HepG2 (cell line): ENCODE measurements around the gene GLTPD2. TPM values are rescaled to one million over a fixed set of nuclear protein-coding genes. Genes with fewer than 3 reads are reported as not detected.
A peak's percentile ranks its signal among the peaks of the same experiment; 100 is the strongest.

Source experiments
- MBNL3 ChIP-seq: fragments of 250-450 bp; sonication (Bioruptor Pico); conservative IDR thresholded peaks from 2 replicates; pipeline ENCODE4 v1.8.0; 2022; ENCODE audit warnings: mild to moderate bottlenecking, inconsistent platforms
- NCOA1 ChIP-seq: sonication (generic); formaldehyde crosslinking; IDR thresholded peaks from 2 replicates; pipeline ENCODE4 v1.9.0; 2021; ENCODE audit warnings: missing genetic modification reagents
- ZNF296 ChIP-seq: sonication (generic); formaldehyde crosslinking; conservative IDR thresholded peaks from 2 replicates; pipeline ENCODE4 v1.5.0; 2020; ENCODE audit warnings: mild to moderate bottlenecking, missing genetic modification reagents
- ZNF335 ChIP-seq: sonication (generic); formaldehyde crosslinking; IDR thresholded peaks from 2 replicates; pipeline ENCODE4 v1.4.0; 2020; ENCODE audit warnings: missing genetic modification reagents
- ZNF781 ChIP-seq: sonication (generic); formaldehyde crosslinking; IDR thresholded peaks from 2 replicates; pipeline ENCODE4 v1.5.1; 2020; ENCODE audit warnings: borderline replicate concordance, mild to moderate bottlenecking, missing genetic modification reagents; ENCODE audit errors: not compliant biosample characterization
- polyA plus RNA-seq, 8 experiments: library from polyadenylated mRNA; depleted of rRNA in 3 of 8; stranded (reverse) in 7 of 8; unstranded in 1 of 8; fragments of >200 nt; fragmentation: Illumina TruSeq in 4 of 8; extraction: Trizol in 4 of 8; gene quantifications; 2 replicates each; pipeline versions ENCODE4 v1.2.1 to v1.2.3, GENCODE V29; 2011 to 2016; ENCODE audit warnings: low read depth in 4 of 8, missing spikeins in 1 of 8, mixed read lengths in 1 of 8; ENCODE audit not compliant: insufficient read depth in 1 of 8
- total RNA-seq, 5 experiments: library from RNA; depleted of rRNA; stranded (reverse); fragments of >200 nt; fragmentation: Illumina TruSeq; extraction: Trizol; gene quantifications; 2 replicates each; pipeline ENCODE4 v1.2.3, GENCODE V29; 2016; ENCODE audit warnings: low read depth in 1 of 5
- TF ChIP-seq, protein P1 (sequence below), 2 experiments: fragments of 450-650 bp in 1 of 2; sonication (generic) in 1 of 2; formaldehyde crosslinking in 1 of 2; IDR thresholded peaks; 2 replicates each; pipeline versions ENCODE4 v1.6.1 to v1.8.0; 2016 to 2022; ENCODE audit warnings: antibody characterized with exemption in 1 of 2, mild to moderate bottlenecking in 1 of 2, missing genetic modification reagents in 1 of 2
- TF ChIP-seq, protein P2 (sequence below): sonication (generic); formaldehyde crosslinking; IDR thresholded peaks from 2 replicates; pipeline ENCODE4 v1.4.0; 2020; ENCODE audit warnings: mild to moderate bottlenecking, missing genetic modification reagents
- TF ChIP-seq, protein P3 (sequence below): sonication (generic); formaldehyde crosslinking; IDR thresholded peaks from 2 replicates; pipeline ENCODE4 v1.8.0; 2022; ENCODE audit warnings: mild to moderate bottlenecking, missing genetic modification reagents
- TF ChIP-seq, protein P4 (sequence below): IDR thresholded peaks from 2 replicates; pipeline ENCODE4 v1.6.1; 2016; ENCODE audit warnings: missing compliant biosample characterization, missing genetic modification reagents, borderline replicate concordance
- TF ChIP-seq, protein P5 (sequence below): sonication (generic); formaldehyde crosslinking; IDR thresholded peaks from 2 replicates; pipeline ENCODE4 v1.4.0; 2020; ENCODE audit warnings: missing genetic modification reagents

GLTPD2 gene
- total and polyA plus RNA-seq, 2 of the 13 experiments (the other 11 are each of a cell fraction or from before 2014, with no cell fraction given): 7.5 to 12.9 TPM

DNA sequence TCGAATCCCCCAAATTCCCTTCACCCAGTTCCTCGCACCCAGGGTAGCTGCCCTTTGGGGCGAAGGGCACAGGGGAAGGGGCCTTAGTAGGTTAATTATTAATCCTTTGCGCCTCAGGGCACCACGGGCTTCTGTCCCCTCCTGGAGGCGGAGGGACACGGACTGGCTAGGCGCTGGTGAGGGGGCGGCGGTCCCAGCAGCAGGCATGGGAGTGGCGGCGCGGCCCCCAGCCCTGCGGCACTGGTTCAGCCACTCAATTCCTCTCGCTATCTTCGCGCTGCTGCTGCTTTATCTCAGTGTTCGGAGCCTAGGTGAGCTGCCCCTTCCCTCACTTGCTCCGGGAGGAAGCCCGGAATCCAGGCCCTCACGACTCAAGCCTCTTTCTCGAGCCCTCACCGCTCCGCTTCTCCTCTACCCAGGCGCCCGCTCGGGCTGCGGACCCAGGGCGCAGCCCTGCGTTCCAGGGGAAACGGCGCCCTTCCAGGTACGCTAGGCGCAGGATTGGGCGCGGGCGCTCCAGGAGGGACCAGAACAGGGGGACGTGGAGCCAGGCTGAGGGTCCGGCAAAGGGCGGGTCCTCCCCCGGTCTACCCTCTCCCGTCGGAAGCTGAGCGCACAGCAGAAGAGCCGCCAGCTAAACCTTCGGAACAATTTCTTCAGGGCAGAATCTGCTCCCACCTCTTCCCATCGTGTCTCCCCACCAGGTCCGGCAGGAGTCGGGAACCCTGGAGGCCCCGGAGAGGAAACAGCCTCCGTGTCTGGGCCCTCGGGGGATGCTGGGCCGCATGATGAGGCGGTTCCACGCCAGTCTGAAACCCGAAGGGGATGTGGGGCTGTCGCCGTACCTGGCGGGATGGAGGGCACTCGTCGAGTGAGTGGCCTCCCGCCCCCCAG is at the start of gene GLTPD2 (continued):
- TF ChIP-seq, protein P1, sequence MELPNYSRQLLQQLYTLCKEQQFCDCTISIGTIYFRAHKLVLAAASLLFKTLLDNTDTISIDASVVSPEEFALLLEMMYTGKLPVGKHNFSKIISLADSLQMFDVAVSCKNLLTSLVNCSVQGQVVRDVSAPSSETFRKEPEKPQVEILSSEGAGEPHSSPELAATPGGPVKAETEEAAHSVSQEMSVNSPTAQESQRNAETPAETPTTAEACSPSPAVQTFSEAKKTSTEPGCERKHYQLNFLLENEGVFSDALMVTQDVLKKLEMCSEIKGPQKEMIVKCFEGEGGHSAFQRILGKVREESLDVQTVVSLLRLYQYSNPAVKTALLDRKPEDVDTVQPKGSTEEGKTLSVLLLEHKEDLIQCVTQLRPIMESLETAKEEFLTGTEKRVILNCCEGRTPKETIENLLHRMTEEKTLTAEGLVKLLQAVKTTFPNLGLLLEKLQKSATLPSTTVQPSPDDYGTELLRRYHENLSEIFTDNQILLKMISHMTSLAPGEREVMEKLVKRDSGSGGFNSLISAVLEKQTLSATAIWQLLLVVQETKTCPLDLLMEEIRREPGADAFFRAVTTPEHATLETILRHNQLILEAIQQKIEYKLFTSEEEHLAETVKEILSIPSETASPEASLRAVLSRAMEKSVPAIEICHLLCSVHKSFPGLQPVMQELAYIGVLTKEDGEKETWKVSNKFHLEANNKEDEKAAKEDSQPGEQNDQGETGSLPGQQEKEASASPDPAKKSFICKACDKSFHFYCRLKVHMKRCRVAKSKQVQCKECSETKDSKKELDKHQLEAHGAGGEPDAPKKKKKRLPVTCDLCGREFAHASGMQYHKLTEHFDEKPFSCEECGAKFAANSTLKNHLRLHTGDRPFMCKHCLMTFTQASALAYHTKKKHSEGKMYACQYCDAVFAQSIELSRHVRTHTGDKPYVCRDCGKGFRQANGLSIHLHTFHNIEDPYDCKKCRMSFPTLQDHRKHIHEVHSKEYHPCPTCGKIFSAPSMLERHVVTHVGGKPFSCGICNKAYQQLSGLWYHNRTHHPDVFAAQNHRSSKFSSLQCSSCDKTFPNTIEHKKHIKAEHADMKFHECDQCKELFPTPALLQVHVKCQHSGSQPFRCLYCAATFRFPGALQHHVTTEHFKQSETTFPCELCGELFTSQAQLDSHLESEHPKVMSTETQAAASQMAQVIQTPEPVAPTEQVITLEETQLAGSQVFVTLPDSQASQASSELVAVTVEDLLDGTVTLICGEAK (IDR thresholded peaks at IDR 0.05): no peak
- TF ChIP-seq, protein P1 (CRISPR knock-in tag; IDR thresholded peaks at IDR 0.05): peak; percentile 13; the same call in 1 of the 2 replicates
- TF ChIP-seq ZNF335 (CRISPR knock-in tag) (peak; percentile 33; the same call in 1 of the 2 replicates), NCOA1 (CRISPR knock-in tag) (peak; percentile 73; the same call in 1 of the 2 replicates), ZNF296 (CRISPR knock-in tag) (peak; percentile 18; the same call in 1 of the 2 replicates), MBNL3 (no peak), ZNF781 (peak; percentile 16)
- TF ChIP-seq, protein P2, sequence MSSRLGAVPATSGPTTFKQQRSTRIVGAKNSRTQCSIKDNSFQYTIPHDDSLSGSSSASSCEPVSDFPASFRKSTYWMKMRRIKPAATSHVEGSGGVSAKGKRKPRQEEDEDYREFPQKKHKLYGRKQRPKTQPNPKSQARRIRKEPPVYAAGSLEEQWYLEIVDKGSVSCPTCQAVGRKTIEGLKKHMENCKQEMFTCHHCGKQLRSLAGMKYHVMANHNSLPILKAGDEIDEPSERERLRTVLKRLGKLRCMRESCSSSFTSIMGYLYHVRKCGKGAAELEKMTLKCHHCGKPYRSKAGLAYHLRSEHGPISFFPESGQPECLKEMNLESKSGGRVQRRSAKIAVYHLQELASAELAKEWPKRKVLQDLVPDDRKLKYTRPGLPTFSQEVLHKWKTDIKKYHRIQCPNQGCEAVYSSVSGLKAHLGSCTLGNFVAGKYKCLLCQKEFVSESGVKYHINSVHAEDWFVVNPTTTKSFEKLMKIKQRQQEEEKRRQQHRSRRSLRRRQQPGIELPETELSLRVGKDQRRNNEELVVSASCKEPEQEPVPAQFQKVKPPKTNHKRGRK (CRISPR knock-in tag): no peak
- TF ChIP-seq, protein P3, sequence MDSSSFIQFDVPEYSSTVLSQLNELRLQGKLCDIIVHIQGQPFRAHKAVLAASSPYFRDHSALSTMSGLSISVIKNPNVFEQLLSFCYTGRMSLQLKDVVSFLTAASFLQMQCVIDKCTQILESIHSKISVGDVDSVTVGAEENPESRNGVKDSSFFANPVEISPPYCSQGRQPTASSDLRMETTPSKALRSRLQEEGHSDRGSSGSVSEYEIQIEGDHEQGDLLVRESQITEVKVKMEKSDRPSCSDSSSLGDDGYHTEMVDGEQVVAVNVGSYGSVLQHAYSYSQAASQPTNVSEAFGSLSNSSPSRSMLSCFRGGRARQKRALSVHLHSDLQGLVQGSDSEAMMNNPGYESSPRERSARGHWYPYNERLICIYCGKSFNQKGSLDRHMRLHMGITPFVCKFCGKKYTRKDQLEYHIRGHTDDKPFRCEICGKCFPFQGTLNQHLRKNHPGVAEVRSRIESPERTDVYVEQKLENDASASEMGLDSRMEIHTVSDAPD: no peak
- TF ChIP-seq, protein P4, sequence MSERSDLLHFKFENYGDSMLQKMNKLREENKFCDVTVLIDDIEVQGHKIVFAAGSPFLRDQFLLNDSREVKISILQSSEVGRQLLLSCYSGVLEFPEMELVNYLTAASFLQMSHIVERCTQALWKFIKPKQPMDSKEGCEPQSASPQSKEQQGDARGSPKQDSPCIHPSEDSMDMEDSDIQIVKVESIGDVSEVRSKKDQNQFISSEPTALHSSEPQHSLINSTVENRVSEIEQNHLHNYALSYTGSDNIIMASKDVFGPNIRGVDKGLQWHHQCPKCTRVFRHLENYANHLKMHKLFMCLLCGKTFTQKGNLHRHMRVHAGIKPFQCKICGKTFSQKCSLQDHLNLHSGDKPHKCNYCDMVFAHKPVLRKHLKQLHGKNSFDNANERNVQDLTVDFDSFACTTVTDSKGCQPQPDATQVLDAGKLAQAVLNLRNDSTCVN (CRISPR knock-in tag): peak; percentile 49; the same call in 1 of the 2 replicates
- TF ChIP-seq, protein P5, sequence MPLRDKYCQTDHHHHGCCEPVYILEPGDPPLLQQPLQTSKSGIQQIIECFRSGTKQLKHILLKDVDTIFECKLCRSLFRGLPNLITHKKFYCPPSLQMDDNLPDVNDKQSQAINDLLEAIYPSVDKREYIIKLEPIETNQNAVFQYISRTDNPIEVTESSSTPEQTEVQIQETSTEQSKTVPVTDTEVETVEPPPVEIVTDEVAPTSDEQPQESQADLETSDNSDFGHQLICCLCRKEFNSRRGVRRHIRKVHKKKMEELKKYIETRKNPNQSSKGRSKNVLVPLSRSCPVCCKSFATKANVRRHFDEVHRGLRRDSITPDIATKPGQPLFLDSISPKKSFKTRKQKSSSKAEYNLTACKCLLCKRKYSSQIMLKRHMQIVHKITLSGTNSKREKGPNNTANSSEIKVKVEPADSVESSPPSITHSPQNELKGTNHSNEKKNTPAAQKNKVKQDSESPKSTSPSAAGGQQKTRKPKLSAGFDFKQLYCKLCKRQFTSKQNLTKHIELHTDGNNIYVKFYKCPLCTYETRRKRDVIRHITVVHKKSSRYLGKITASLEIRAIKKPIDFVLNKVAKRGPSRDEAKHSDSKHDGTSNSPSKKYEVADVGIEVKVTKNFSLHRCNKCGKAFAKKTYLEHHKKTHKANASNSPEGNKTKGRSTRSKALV (CRISPR knock-in tag): no peak
